Keratinocyte (primary cell): ENCODE measurements around the gene C7orf33. TPM values are rescaled to one million over a fixed set of nuclear protein-coding genes. Genes with fewer than 3 reads are reported as not detected.

Experiments used
- DNase-seq: peaks from one replicate; pipeline ENCODE4 v3.0.0-alpha.2; 2011; ENCODE audit warnings: low read depth, missing footprints, low spot score
- FAIRE-seq: peaks from 2 replicates; lab custom pipeline; 2011; peaks lifted over from hg19 to GRCh38; lab: Jason Lieb, UNC
- H2AFZ ChIP-seq: 2 replicates; pipeline ENCODE4 v1.6.0; 2012; ENCODE audit warnings: low read length, control low read depth, inconsistent platforms; ENCODE audit not compliant: control insufficient read depth
- H3K27ac ChIP-seq: 2 replicates; pipeline ENCODE4 v1.5.1; 2011; ENCODE audit warnings: low read length; ENCODE audit not compliant: control insufficient read depth, insufficient read depth
- H3K27me3 ChIP-seq: 3 replicates; pipeline ENCODE4 v1.6.0; 2011; ENCODE audit warnings: low read length; ENCODE audit not compliant: control insufficient read depth, insufficient read depth; ENCODE audit errors: extremely low read depth
- H3K36me3 ChIP-seq, 2 experiments: 2 replicates in 1 of 2; 3 replicates in 1 of 2; pipeline ENCODE4 v1.5.1; 2011; ENCODE audit warnings: low read length in 2 of 2, mild to moderate bottlenecking in 1 of 2; ENCODE audit not compliant: control insufficient read depth in 2 of 2, insufficient read depth in 2 of 2; ENCODE audit errors: extremely low read depth in 1 of 2
- H3K4me1 ChIP-seq: 3 replicates; pipeline ENCODE4 v1.5.1; 2011; ENCODE audit warnings: low read length; ENCODE audit not compliant: control insufficient read depth, insufficient read depth; ENCODE audit errors: extremely low read depth
- H3K4me2 ChIP-seq: 3 replicates; pipeline ENCODE4 v1.6.0; 2011; ENCODE audit warnings: low read depth, low read length; ENCODE audit not compliant: control insufficient read depth, insufficient read depth; ENCODE audit errors: extremely low read depth
- H3K4me3 ChIP-seq, 3 experiments: fragments of 200-600 bp in 1 of 3; sonication (generic) in 1 of 3; 2 replicates in 2 of 3; 3 replicates in 1 of 3; pipeline ENCODE4 v1.5.1; 2011 to 2016; ENCODE audit warnings: low read length in 3 of 3, mild to moderate bottlenecking in 3 of 3, control low read depth in 2 of 3, inconsistent platforms in 1 of 3, low read depth in 1 of 3, mixed read lengths in 1 of 3, mixed run types in 1 of 3, moderate library complexity in 1 of 3; ENCODE audit not compliant: control insufficient read depth in 2 of 3, insufficient read depth in 2 of 3; ENCODE audit errors: extremely low read depth in 1 of 3
- H3K79me2 ChIP-seq: 2 replicates; pipeline ENCODE4 v1.6.0; 2012; ENCODE audit warnings: low read length; ENCODE audit not compliant: control insufficient read depth, insufficient read depth
- H3K9ac ChIP-seq: 3 replicates; pipeline ENCODE4 v1.6.0; 2011; ENCODE audit warnings: low read length; ENCODE audit not compliant: control insufficient read depth, insufficient read depth; ENCODE audit errors: extremely low read depth
- H3K9me1 ChIP-seq: 3 replicates; pipeline ENCODE4 v1.6.0; 2011; ENCODE audit warnings: low read length; ENCODE audit not compliant: control insufficient read depth, insufficient read depth; ENCODE audit errors: extremely low read depth
- H3K9me3 ChIP-seq: 2 replicates; pipeline ENCODE4 v1.5.1; 2012; ENCODE audit warnings: low read depth, low read length; ENCODE audit not compliant: control insufficient read depth
- H4K20me1 ChIP-seq: 3 replicates; pipeline ENCODE4 v1.6.0; 2011; ENCODE audit warnings: low read length; ENCODE audit not compliant: control insufficient read depth, insufficient read depth; ENCODE audit errors: extremely low read depth
- EZH2 ChIP-seq: IDR thresholded peaks from one replicate; pipeline ENCODE4 v1.6.1; 2012; ENCODE audit warnings: inconsistent platforms, mild to moderate bottlenecking, low read length, moderate library complexity
- dilution Hi-C: fragments of 300-500 bp; cut with MboI; formaldehyde crosslinking; loops from one replicate; pipeline ENCODE4 v1.7.0; 2020; ENCODE audit warnings: low sequenced_read_pairs; ENCODE audit not compliant: extremely low pct_ligation_motif_present
- polyA plus RNA-seq, 5 experiments: library from polyadenylated mRNA; depleted of rRNA in 3 of 5; stranded (reverse) in 3 of 5; stranded (forward) in 1 of 5; unstranded in 1 of 5; fragments of >200 nt; gene quantifications; 1 replicate in 1 of 5; 2 replicates in 3 of 5; 3 replicates in 1 of 5; pipeline versions ENCODE4 v1.2.1 to v1.2.3, GENCODE V29; 2011 to 2012; ENCODE audit warnings: missing spikeins in 2 of 5, low read depth in 1 of 5, low replicate concordance in 1 of 5
- TF ChIP-seq, protein P1 (sequence below), 3 experiments: IDR thresholded peaks in 1 of 3; conservative IDR thresholded peaks in 1 of 3; optimal IDR thresholded peaks in 1 of 3; 2 replicates in 2 of 3; 3 replicates in 1 of 3; pipeline versions ENCODE3 to v1.5.1; 2011; ENCODE audit warnings: low read length in 3 of 3, mild to moderate bottlenecking in 3 of 3, moderate library complexity in 2 of 3, control low read depth in 1 of 3, inconsistent platforms in 1 of 3; ENCODE audit not compliant: insufficient read depth in 2 of 3; ENCODE audit errors: extremely low read depth in 1 of 3

Gene C7orf33
- polyA plus RNA-seq, 1 donor (not counting 4 experiments of a cell fraction or from before 2014, with no cell fraction given), result not detected

DNA sequence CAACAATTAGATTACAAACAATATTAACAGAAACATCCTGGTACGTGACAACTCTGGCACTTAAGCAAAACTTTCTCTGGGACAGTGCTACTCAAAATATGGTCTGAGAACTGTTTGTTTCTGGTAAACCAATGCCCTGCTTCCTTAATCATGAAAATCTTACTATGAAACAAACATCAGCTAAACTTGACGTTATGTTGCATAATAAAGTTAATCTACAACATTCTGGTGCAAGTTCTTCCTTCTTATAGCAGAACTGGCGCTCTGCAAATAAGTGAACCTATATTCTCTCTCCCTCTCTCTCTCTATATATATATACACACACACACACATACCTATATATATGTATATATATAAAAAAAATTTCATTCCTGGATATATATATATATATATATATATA is 7.8 kb downstream of the C7orf33 start:
- no peak overlapping the region for H3K27ac ChIP-seq
- H3K9me1 ChIP-seq, result no peaks in the 10 kb centered on the region
- TF ChIP-seq EZH2, result no peak
- TF ChIP-seq, protein P1, sequence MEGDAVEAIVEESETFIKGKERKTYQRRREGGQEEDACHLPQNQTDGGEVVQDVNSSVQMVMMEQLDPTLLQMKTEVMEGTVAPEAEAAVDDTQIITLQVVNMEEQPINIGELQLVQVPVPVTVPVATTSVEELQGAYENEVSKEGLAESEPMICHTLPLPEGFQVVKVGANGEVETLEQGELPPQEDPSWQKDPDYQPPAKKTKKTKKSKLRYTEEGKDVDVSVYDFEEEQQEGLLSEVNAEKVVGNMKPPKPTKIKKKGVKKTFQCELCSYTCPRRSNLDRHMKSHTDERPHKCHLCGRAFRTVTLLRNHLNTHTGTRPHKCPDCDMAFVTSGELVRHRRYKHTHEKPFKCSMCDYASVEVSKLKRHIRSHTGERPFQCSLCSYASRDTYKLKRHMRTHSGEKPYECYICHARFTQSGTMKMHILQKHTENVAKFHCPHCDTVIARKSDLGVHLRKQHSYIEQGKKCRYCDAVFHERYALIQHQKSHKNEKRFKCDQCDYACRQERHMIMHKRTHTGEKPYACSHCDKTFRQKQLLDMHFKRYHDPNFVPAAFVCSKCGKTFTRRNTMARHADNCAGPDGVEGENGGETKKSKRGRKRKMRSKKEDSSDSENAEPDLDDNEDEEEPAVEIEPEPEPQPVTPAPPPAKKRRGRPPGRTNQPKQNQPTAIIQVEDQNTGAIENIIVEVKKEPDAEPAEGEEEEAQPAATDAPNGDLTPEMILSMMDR (optimal IDR thresholded peaks at IDR 0.05 in 1 of 3, IDR thresholded peaks at IDR 0.05 in 1 of 3, conservative IDR thresholded peaks at IDR 0.05 in 1 of 3; ENCODE audit: extremely low read depth in 1 of 3, insufficient read depth in 2 of 3, low read length in 3 of 3), result no peak
- DNase-seq, result no peak
- H4K20me1 ChIP-seq, result no peaks in the 10 kb centered on the region
- no peak overlapping the region for H3K9ac ChIP-seq
- no peaks in the 10 kb centered on the region for H3K9me3 ChIP-seq
- no peak overlapping the region for H3K4me2 ChIP-seq
- H2AFZ ChIP-seq, result no peak overlapping the region
- no peaks in the 10 kb centered on the region for H3K36me3 ChIP-seq
- no peaks in the 10 kb centered on the region for H3K4me1 ChIP-seq
- no peak for FAIRE-seq
- dilution Hi-C loops, result no loop called here
- no peak overlapping the region for H3K4me3 ChIP-seq
- H3K27me3 ChIP-seq, result no peaks in the 10 kb centered on the region
- no peaks in the 10 kb centered on the region for H3K79me2 ChIP-seq

DNA sequence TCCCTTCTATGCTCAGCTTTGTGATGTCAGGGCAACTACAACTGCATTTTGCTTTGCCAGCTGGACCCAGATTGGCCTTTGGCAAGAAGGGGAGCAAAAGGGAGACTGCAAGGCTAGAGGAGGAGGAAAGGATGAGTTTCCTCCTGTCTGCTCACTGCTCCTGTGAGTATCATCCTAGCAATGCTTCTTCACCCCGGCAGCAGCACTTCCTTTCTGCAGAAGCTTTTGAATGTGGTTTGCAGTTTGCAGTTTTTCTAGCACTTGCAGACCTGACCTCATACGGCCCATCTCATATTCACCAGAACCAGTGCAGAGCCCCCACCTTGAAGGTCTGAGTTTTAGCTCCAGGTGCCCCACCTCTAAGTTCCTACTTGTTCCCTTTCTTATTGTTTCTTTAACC is 14.8 kb downstream of the C7orf33 start:
- Histone ChIP-seq H3K9me3 (peaks cover 4% of the 10 kb centered on the region), H3K4me3 (no peak overlapping the region), H3K36me3 (no peaks in the 10 kb centered on the region), H3K4me2 (no peak overlapping the region), H2AFZ (no peak overlapping the region), H3K79me2 (no peaks in the 10 kb centered on the region), H3K4me1 (no peaks in the 10 kb centered on the region), H3K27ac (no peak overlapping the region), H3K9ac (no peak overlapping the region), H3K9me1 (no peaks in the 10 kb centered on the region), H4K20me1 (no peaks in the 10 kb centered on the region), H3K27me3 (no peaks in the 10 kb centered on the region)
- FAIRE-seq (no peak), DNase-seq (no peak)
- dilution Hi-C loops, result no loop called here
- TF ChIP-seq EZH2, result no peak
- TF ChIP-seq, protein P1 (optimal IDR thresholded peaks at IDR 0.05 in 1 of 3, IDR thresholded peaks at IDR 0.05 in 1 of 3, conservative IDR thresholded peaks at IDR 0.05 in 1 of 3; ENCODE audit: extremely low read depth in 1 of 3, insufficient read depth in 2 of 3, low read length in 3 of 3), result no peak
